GM12873 (cell line): ENCODE measurements around the gene KLC1.

Experiments used
- CTCF ChIP-seq: IDR thresholded peaks from 2 replicates; pipeline ENCODE4 v1.5.1; 2012; ENCODE audit warnings: low read depth, mild to moderate bottlenecking, moderate library complexity, low read length, control low read depth; ENCODE audit not compliant: insufficient read depth; ENCODE audit errors: missing control alignments

Gene KLC1

GRCh38 chr14:103616635-103617300 lies 12.2 kb upstream of the KLC1 start:
- TF ChIP-seq CTCF, result no peak

- TF ChIP-seq CTCF, result no peak
Measured at GRCh38 chr14:103619057-103619456, 10.0 kb upstream of the KLC1 start.

- no peak for TF ChIP-seq CTCF
Measured at GRCh38 chr14:103621860-103622259, 7.2 kb upstream of the KLC1 start.

- TF ChIP-seq CTCF, result no peak
Measured at GRCh38 chr14:103623308-103623707, 5.7 kb upstream of the KLC1 start.

GRCh38 chr14:103623883-103624482 lies 5.0 kb upstream of the KLC1 start:
- TF ChIP-seq CTCF, result no peak

GRCh38 chr14:103624860-103625259 lies 4.2 kb upstream of the KLC1 start:
- TF ChIP-seq CTCF, result no peak

- no peak for TF ChIP-seq CTCF
Measured at GRCh38 chr14:103625356-103626095, 3.5 kb upstream of the KLC1 start.
